Stimulated activated CD8-positive, alpha-beta memory T cell treated with anti-CD3 and anti-CD28 coated beads, Interleukin-7, amount 100 ng/mL, for 4 hours (primary cell): ENCODE results near the gene BARX1.
"Not testable (repeated sequence)": the region's sequence is repeated elsewhere in the genome, so short reads cannot be mapped to it uniquely, and the experiment has no call there.

Source experiments
- DNase-seq, 2 donors: peaks; one replicate each; pipeline ENCODE4 v3.0.0-alpha.2; 2020; ENCODE audit warnings: low read depth in 2 of 2

Gene BARX1

GRCh38 chr9:93965830-93966577 lies 10.8 kb upstream of the BARX1 start:
- no peak for DNase-seq

GRCh38 chr9:93964685-93965084 lies 9.5 kb upstream of the BARX1 start:
- no peak for DNase-seq

- no peak for DNase-seq
Observed at GRCh38 chr9:93963969-93964368, 8.8 kb upstream of the BARX1 start.

GRCh38 chr9:93963489-93963888 lies 8.3 kb upstream of the BARX1 start:
- DNase-seq: not testable (repeated sequence)

- peak; percentile 66 to 84 for DNase-seq
Observed at GRCh38 chr9:93962561-93963440, 7.6 kb upstream of the BARX1 start.

- DNase-seq: no peak
Observed at GRCh38 chr9:93962017-93962416, 6.9 kb upstream of the BARX1 start.

GRCh38 chr9:93960971-93961841 lies 6.1 kb upstream of the BARX1 start:
- no peak for DNase-seq

- DNase-seq: no peak
Observed at GRCh38 chr9:93960221-93960970, 5.2 kb upstream of the BARX1 start.

- DNase-seq: no peak
Observed at GRCh38 chr9:93959739-93960154, 4.6 kb upstream of the BARX1 start.

- no peak for DNase-seq
Observed at GRCh38 chr9:93958819-93959682, 3.9 kb upstream of the BARX1 start.

- DNase-seq: no peak
Observed at GRCh38 chr9:93958121-93958818, 3.1 kb upstream of the BARX1 start.

- no peak for DNase-seq
Observed at GRCh38 chr9:93955981-93956784, 1.0 kb upstream of the BARX1 start.

GRCh38 chr9:93954434-93955061 lies 607 bp downstream of the BARX1 start:
- DNase-seq: no peak

GRCh38 chr9:93953496-93954433 lies 1.4 kb downstream of the BARX1 start:
- DNase-seq: no peak

- no peak for DNase-seq
Observed at GRCh38 chr9:93952784-93953495, 2.2 kb downstream of the BARX1 start.

GRCh38 chr9:93952119-93952783 lies 2.9 kb downstream of the BARX1 start:
- no peak for DNase-seq
